HG02884 (cell line): Measurements from ENCODE around the gene RUVBL1.
A peak's percentile ranks its signal among the peaks of the same experiment; 100 is the strongest.

Experiments
- ATAC-seq: cut with Tn5 transposase; IDR thresholded peaks from one replicate; pipeline ENCODE4 v1.9.1; 2021; ENCODE audit warnings: mild to moderate bottlenecking, moderate library complexity; ENCODE audit not compliant: unreplicated experiment

The RUVBL1 gene

DNA sequence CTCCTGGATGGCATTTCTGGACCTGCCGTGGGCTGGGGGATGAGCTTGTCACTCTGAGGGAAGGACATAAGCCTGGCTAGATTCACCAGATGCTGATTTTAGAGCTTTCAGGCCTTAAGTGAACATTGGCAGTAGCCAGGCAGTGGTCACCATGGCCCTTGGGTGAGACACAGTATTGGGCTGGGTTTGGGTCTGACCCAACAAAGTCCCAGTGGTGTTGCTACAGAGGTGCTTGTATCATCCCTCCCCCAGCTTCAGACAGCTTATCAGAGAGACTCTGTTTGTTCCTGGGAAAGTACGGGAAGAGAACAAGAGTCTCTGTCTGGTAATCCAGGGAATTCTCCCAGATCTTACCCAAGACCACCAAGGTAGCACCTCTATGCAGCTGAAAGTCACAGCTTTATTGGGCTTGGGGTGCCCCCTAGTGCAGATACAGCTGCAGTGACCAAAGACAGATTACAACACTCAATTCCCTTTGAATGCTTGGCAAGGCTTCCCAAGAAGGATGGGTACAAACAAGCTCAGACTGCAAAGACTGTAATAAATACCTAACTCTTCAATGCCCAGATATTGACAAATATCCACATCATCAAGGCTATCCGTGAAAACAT lies 9.8 kb upstream of the RUVBL1 start:
- ATAC-seq: no peak

DNA sequence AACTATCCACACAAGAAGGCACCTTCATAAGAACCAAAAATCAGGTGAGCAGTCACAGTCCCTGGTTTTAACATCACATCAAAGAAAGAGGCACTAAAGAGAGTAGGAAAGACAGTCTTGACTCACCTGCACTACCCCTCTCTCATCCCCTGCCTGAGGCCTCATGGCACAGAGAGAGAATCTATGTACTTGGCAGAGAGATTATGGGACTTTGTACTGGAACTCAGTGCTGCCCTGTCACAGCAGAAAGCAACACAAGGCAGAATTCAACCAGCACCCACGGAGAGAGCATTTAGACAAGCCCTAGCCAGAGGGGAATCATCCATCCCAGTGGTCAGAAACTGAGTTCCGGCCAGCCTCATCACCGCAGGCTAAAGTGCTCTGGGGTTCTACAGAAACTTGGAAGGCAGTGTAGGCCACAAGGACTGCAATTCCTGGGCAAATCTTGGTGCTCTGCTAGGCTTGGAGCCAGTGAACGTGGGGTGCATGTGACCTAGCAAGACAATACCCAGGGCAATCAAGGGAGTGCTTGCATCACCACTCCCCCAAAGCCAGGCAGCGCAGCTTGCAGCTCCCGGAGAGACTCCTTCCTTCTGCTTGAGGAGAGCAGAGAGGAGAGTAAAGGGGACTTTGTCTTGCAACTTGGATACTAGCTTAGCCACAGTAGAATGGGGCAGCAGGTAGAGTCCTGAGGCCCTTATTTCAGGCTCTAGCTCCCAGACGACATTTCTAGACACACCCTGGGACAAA lies 8.5 kb upstream of the RUVBL1 start:
- ATAC-seq: no peak

DNA sequence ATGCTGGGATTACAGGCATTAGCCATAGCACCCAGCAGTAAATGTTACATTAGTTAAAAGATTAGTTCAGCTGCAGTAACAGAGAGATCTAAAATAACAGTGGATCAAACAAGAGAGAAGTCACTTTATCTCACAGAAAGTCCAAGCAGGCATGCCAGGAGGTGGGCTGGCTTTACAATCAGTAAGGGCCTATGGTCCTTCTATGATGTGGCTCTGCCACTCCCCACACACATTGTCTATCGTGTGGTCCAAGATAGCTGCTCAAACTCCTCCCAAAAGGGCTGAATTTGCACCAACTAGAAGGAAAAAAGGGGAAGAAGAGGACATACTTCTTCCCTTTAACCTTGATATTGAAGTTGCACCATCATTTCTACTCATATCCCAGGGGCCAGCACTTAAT lies 4.6 kb upstream of the RUVBL1 start:
- ATAC-seq: no peak

DNA sequence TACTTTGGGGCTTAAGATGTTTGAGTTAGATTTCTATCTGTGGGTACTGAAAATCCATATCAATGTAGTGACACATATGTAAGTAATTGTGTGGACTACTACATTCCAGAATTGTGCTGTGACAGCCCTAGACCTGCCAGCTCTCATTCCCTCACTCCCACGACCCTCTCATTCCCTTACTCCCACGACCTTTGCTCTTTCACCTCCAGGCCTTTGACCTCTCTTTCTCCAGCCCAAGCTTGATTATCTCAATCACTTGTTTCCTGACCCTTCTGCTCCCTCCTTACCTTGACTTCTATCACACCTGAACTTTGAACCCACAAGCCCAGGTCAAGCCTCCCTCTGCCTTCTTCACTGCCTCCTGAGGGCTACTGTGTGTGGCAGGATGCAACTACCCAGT lies 3.6 kb upstream of the RUVBL1 start:
- no peak for ATAC-seq

DNA sequence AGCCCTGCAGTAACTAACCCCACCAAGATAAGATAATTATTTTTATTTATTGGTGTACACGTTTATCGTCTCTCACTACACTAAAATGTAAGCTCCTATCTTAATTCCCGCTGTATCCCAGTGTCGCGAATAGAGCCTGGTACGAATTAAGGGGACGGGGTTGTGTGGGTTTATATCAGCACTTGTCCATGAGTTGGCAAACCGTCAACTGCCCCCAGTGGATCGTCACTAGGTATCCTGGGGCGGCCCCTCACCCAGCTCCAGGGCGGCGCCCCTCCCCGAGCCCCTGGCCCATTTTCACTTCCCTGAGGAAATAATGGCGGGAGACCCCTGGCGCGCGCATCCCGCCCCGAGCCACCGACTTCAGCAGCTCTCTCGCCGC lies 465 bp downstream of the RUVBL1 start:
- no peak for ATAC-seq

DNA sequence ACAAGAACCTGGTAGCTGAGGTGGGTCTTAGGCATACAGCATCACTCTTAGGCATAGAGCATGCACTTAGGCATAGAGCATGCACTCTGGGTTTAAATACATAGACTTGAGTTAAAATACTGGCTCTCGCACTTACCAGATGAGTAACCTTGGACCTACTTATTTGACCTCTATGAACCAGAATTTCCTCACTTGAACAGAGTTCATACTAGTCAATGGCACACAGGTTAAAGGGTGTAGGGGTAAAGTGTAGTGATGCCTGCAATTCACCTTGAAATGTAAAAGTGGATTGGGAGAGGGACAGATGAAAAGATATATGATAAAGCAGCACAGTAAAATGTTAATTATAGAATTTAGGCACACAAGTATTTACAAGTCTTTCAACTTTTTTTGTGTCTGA lies 1.6 kb downstream of the RUVBL1 start:
- no peak for ATAC-seq

DNA sequence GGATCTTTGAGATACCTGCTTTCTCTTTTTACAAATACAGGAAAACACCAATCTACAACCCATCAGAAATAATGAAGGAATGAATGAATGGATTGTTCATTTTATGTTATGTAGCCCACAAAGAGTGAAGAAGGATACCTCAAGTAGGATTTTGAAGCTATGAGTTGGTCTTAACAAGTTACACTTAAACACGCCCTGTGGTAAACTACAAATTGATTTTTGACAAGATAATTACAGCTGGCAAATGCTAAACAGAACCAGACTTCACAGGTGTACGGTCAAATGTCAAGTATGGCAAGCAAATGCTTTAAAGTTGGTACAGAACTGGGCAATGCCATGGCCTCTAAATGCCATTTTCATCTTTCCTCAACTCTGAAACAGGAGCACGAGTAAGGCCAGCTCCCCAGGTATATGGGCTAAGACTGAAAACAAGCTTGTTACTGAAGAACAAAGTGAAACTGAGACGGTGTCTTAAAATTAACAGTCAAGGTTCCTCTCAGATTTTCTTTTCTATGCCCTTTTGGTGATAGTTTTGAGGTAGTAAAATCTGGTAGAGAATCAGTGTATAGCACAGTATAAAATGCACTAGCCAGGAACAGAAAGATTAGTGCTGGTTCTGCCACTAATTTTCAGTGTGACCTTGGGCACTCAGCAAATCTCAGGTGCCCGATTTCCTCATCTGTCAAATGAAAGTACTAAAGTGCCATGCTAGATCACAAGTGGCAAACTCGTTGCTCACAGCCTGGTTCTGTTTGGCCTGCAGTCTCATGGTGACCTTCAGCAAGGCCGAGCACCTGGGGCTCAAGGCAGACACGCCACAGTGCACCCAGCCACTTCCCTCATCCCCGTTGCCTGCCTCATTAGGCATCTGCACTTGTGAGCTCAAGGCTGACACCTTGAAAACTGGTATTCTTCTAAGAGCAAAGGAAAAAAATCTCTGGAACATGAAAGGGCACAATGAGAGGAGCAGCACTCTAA lies 9.5 kb downstream of the RUVBL1 start:
- ATAC-seq: no peak

DNA sequence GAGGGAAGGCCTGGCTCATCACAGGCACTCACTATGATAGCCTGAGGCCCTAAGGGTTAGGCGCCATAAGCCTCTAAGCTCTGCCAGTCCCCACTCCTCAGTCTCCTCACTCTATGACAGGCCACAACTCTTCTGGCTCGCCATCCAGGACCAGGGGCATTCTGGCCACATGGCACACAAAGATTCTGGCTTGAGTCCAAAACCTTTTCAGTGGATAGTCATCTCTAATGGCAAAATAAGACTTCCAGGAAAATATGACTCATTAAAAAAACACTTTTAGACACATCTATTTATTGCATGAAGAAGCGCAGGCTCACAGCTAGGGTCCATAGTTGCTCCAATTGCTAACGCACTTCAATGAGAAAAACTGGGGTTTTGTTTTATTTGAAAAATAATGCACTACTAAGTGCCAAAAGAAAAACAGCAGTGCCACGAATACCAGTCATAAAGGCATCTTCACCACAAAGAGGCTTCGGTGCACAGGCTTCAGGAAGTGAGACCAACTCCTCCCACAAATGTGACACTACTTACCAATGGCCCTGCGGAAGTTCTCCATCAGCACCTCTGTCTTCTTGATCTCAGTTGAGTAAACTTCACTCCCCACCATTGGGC lies 11.1 kb downstream of the RUVBL1 start:
- ATAC-seq: no peak

DNA sequence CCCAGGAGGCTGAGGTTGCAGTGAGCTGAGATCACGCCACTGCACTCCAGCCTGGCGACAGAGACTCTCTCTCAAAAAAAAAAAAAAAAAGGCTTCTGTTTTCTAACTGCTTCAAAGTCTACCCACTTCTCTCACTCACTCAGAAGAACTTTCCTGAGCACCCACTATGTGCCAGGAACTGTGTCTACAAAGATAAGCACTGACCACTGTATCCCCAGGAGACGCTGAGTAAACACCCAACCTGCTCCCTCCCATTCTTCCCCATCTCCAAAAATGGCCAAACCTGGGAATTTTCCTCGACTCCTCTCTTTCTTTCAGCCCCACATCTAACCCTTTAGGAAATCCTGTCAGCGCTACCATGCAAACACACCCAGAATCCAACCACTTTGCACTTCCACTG lies 12.5 kb downstream of the RUVBL1 start:
- ATAC-seq: no peak

DNA sequence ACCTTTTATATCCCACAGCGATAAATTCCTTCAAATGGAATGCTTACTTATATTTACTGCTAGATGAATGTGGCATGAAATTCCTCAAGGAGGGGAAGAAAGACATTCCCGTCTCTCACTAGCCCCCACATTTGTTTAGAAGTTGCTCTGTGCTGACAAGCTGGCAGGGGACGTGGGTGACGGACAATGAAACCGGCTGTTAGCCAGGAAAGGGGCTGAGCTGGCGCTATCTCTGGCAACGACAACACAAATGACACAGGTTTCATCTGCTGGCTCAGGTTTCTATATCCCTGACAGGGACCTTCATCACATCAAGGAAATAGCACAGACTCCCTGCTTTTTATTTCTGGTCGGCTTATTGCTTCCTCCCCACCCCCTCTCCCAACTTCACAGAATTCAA lies 15.8 kb downstream of the RUVBL1 start:
- ATAC-seq: no peak

DNA sequence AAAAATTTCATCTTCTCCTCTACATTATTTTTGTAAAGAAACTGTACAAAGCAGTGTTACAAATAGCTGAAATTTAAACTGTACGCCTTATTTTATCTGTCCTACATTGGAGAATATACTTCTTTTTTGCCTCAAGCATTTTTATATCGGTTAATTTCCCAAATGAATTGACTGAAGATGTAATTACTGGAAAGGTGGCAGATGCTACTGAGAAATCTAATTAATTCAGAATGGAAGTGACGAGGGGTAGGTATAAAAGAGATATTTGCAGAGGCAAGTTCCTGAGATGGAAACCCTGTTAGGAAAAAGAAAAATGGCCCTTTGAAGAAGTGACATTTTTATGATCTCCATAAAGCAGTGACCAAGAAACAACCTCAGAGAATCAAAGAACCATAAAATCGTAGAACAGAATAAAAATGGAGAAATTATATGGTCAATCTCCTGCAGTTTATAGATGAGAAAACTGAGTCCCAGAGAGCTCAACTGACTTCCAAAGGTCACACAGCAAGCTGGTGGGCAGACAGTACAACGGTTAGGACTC lies 20.4 kb downstream of the RUVBL1 start:
- no peak for ATAC-seq

DNA sequence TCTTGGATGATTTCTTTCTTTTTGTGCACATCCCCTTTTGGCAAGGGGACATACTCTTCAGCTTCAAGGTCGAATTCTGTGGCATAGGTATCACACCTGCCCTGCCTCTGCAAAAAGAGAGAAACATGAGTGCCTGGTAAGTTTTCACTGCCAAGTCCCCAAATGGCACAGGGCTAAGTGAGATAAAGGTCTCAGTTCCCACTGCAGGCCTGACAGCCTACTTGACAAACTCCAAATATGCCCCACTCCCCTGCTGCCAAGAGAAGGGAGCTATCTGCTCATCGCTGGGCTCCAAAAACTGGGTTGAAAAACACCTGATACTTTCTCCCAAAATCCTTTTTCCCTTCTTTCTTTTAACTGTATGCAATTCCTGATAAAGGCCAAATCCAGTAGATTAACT lies 23.0 kb downstream of the RUVBL1 start:
- no peak for ATAC-seq

DNA sequence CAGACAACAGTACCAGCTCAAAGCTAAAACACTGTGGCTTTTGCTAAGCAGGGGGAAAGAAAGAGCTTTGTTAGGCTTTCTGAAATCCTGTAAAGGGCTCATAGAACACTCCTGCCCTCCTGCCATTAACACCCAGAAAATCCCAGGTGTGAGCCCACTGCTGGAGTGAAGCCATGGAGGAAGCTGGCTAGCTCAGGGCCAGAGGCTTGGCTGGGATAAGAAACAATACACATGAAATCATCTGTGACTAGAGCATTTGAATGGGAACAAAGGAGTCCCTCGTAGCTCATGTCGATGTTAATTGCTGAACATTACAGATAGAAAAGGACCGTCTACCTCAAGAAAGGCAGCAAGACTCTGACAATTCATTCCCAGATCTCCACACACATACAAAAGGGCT lies 23.5 kb downstream of the RUVBL1 start:
- no peak for ATAC-seq

DNA sequence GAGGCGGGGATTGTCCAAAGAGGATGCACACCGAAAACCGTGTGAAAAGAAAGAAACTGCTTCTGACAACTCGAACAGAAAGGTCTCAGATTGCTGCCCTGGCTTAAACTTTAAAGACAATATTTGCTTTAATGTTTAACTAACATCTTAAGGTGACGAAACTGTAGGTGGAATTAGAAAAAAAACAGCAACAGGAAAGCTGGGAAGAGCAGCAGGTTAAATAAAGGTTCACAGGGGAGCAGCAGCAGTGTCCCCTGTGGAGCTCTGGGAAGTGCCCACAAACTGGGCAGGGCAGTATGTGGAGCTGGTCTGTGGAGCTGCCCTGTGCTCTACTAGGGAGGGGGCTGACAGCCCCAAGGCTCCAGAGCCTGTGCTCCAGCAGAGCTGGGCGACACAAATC lies 25.4 kb downstream of the RUVBL1 start:
- ATAC-seq: no peak

DNA sequence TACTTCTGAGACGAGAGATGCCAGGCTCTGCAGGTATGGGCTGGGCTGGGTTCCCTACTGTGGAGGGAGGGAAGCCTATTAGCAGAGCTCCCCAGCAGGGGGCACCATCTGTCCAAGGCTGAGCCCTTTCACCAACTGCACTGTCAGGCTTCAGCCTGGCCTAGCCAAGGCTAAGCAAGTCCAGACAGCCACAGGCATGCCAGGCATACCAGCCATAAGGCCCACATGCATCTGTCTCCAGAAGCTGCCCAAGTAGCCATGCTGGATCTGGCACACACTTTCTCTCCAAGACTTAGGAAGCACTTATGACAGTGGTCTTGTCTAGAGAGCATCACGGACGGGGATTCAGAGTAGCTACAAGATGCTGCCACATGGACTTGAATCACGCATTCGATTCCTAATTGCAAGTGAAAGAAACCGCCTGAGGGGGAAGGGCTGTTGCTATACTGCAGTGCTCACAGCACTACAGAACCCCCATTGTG lies 28.3 kb downstream of the RUVBL1 start:
- ATAC-seq: peak; percentile 82

DNA sequence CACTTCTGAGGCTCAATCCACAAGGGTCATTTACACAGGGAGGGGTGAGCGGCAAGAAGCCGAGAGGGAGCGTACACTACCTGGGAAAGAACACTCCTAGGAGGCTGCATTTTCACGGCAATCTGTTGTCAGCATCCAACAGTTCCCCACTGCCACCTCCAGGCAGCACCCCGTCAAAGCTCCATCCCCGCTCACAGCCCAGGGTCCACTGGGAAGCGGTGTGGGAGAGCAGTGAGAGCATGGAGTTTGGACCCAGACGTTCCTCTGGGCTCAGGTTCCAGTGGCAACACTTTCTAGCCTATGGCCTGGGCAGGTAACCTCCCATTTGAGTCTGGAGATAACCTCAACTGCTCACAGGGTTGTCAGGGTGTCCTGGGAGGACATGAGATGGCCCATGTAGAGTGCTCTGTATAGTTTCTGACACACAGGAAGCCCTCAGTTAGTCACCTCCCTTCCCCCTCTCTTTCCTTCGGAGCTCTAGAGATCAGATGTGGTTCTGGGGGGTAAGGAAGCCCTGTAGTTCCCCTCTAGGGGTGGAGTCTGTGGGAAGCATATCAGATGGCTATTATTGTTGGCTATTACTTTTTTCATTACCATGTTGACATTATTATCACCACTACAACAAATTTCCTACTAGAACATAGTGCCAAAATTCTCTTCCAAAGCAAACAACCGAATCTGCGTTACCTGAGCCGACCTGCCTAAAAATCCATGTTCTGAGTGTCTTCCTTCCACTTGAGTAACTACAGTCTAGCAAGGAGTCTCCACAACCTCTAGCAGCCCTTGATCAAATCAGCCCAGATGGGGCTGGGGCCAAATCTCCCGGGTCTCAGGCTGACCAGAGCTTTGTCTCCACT lies 29.1 kb downstream of the RUVBL1 start:
- no peak for ATAC-seq

DNA sequence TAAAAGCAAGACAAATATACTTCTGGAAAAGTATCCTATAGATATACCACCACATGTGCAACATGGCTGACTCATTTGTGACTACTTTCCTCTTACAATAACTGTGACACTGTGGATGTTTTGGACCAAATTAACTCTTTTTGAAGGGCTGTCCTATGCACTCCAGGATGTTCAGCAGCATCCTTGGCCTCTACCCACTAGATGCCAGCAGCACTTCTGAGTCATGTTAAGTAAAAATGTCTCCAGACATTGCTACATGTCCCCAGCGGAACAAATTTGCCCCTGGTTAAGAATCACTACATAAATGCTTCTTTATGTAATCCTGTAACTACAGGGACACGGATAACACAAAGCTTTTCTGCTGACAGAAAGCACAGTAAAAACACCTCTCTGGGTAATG lies 32.0 kb downstream of the RUVBL1 start:
- no peak for ATAC-seq

DNA sequence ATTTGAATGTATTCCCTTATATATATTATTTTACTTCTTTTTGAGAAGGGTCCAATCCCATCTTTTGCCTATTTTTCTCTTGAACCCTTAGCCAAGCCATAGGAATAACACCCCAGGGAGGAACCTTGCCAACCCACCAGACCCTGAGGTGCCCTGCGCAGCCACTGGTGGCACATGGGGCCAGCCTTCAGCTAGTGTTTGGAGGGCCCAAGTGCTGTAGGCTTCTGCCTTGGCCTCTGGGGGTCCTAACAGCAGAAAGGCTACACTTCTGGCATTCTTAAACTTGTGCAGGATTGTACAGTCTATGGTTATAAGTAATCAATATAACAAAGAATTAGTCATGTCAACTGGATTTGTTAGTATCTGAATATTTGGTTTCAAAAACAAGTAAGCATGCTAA lies 34.5 kb downstream of the RUVBL1 start:
- ATAC-seq: no peak

DNA sequence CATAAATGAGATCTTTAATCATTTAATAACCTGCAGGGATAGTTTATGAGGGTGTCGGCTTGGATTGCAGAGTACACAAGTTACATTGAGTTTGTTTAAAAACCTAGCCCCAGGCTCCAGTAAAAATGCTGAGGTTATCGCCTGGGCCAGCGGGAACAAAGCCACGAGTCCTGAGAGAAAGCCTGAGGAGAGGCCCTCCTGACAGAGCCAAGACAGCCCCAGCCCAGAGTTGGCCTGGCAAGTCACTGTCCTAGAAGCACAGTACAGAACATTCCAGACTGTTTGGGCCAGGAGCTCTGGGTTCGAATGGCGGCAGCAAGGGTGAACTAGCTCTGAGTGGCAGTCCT lies 39.0 kb downstream of the RUVBL1 start:
- no peak for ATAC-seq
